ENCODE results near the gene PODNL1. TPM values are rescaled to one million over a fixed set of nuclear protein-coding genes. Genes with fewer than 3 reads are reported as not detected.

Gene PODNL1
- total and polyA plus RNA-seq, 2 experiments from 2014 or later, result 0.24 TPM; not detected in 1

GRCh38 chr19:13979244-13979615 lies 41.0 kb upstream of the PODNL1 start:
- peaks cover 15% of the 10 kb centered on the region for H3K4me1 Mint-ChIP-seq
- no peak overlapping the region for H3K27ac Mint-ChIP-seq
- no peaks in the 10 kb centered on the region for H3K9me3 Mint-ChIP-seq
- Histone ChIP-seq H3K4me3 (peak overlapping the region; percentile 66), H2AFZ (no peak overlapping the region), H3K9me2 (ENCODE audit: insufficient read depth) (no peaks in the 10 kb centered on the region), H3K79me2 (replicated peaks; ENCODE audit: insufficient read depth) (no peaks in the 10 kb centered on the region), H4K20me1 (replicated peaks; ENCODE audit: insufficient read depth) (no peaks in the 10 kb centered on the region), H3K4me2 (peak overlapping the region; percentile 92), H3K36me3 (ENCODE audit: insufficient read depth) (no peaks in the 10 kb centered on the region), H3F3A (replicated peaks; ENCODE audit: low read depth) (no peaks in the 10 kb centered on the region), H3K27me3 (ENCODE audit: insufficient read depth) (no peaks in the 10 kb centered on the region), H3K4me1 (ENCODE audit: insufficient read depth) (peaks cover 17% of the 10 kb centered on the region), H3K27ac (ENCODE audit: low read depth) (no peak overlapping the region)
- ATAC-seq (peak; percentile 4), DNase-seq (ENCODE audit: low spot score) (no peak)
- H3K4me3 Mint-ChIP-seq, result peak overlapping the region; percentile 57; the same call in 2 of the 3 replicates
- TF ChIP-seq EZH2 (IDR thresholded peaks at IDR 0.05; ENCODE audit: low read depth, unreplicated experiment) (no peak), ZNF114 (CRISPR knock-in tag; IDR thresholded peaks at IDR 0.05) (no peak)
- H3K36me3 Mint-ChIP-seq (ENCODE audit: low read depth), result no peaks in the 10 kb centered on the region; the same call in 2 of the 3 replicates
- peaks cover 11% of the 10 kb centered on the region for H3K27me3 Mint-ChIP-seq (ENCODE audit: insufficient read depth, low read depth, poor library complexity)

GRCh38 chr19:13978351-13979243 lies 40.4 kb upstream of the PODNL1 start:
- ATAC-seq (peak; percentile 83), DNase-seq (ENCODE audit: low spot score) (peak; percentile 99)
- no peaks in the 10 kb centered on the region; the same call in 2 of the 3 replicates for H3K36me3 Mint-ChIP-seq (ENCODE audit: low read depth)
- Histone ChIP-seq H3K36me3 (ENCODE audit: insufficient read depth) (no peaks in the 10 kb centered on the region), H3K4me1 (ENCODE audit: insufficient read depth) (peaks cover 21% of the 10 kb centered on the region), H3K27ac (ENCODE audit: low read depth) (no peak overlapping the region), H4K20me1 (replicated peaks; ENCODE audit: insufficient read depth) (no peaks in the 10 kb centered on the region), H2AFZ (no peak overlapping the region), H3K4me3 (peak overlapping the region; percentile 66), H3K79me2 (replicated peaks; ENCODE audit: insufficient read depth) (no peaks in the 10 kb centered on the region), H3K27me3 (ENCODE audit: insufficient read depth) (no peaks in the 10 kb centered on the region), H3K4me2 (peak overlapping the region; percentile 92), H3F3A (replicated peaks; ENCODE audit: low read depth) (no peaks in the 10 kb centered on the region), H3K9me2 (ENCODE audit: insufficient read depth) (no peaks in the 10 kb centered on the region)
- H3K27me3 Mint-ChIP-seq (ENCODE audit: insufficient read depth, low read depth, poor library complexity), result peaks cover 14% of the 10 kb centered on the region
- H3K4me1 Mint-ChIP-seq, result peaks cover 18% of the 10 kb centered on the region
- peak overlapping the region; percentile 60 for H3K4me3 Mint-ChIP-seq
- TF ChIP-seq CTCF (conservative IDR thresholded peaks at IDR 0.05; ENCODE audit: low read depth in 2 of 2) (no peak), POLR2AphosphoS5 (IDR thresholded peaks at IDR 0.05; ENCODE audit: low read depth) (peak; percentile 60), CREB1 (CRISPR knock-in tag; IDR thresholded peaks at IDR 0.05; ENCODE audit: low read depth) (no peak), NANOG (IDR thresholded peaks at IDR 0.05; ENCODE audit: borderline replicate concordance) (no peak), ZNF114 (CRISPR knock-in tag; IDR thresholded peaks at IDR 0.05) (no peak), EZH2 (IDR thresholded peaks at IDR 0.05; ENCODE audit: low read depth, unreplicated experiment) (no peak)
- H3K9me3 Mint-ChIP-seq, result no peaks in the 10 kb centered on the region
- peak overlapping the region; percentile 81; the same call in 1 of the 2 replicates for H3K27ac Mint-ChIP-seq

- Histone ChIP-seq H3F3A (replicated peaks; ENCODE audit: low read depth) (no peaks in the 10 kb centered on the region), H3K27ac (ENCODE audit: low read depth) (no peak overlapping the region), H3K27me3 (ENCODE audit: insufficient read depth) (no peaks in the 10 kb centered on the region), H3K4me3 (peak overlapping the region; percentile 66), H3K79me2 (replicated peaks; ENCODE audit: insufficient read depth) (no peaks in the 10 kb centered on the region), H2AFZ (no peak overlapping the region), H3K36me3 (ENCODE audit: insufficient read depth) (no peaks in the 10 kb centered on the region), H3K9me2 (ENCODE audit: insufficient read depth) (no peaks in the 10 kb centered on the region), H3K4me2 (peak overlapping the region; percentile 75), H4K20me1 (replicated peaks; ENCODE audit: insufficient read depth) (no peaks in the 10 kb centered on the region), H3K4me1 (ENCODE audit: insufficient read depth) (peaks cover 23% of the 10 kb centered on the region)
- Mint-ChIP-seq H3K27ac (peak overlapping the region; percentile 81), H3K4me1 (peaks cover 18% of the 10 kb centered on the region), H3K27me3 (ENCODE audit: insufficient read depth, low read depth, poor library complexity) (peaks cover 14% of the 10 kb centered on the region), H3K9me3 (no peaks in the 10 kb centered on the region), H3K36me3 (ENCODE audit: low read depth) (peaks cover 3% of the 10 kb centered on the region; the same call in 1 of the 3 replicates), H3K4me3 (peak overlapping the region; percentile 60)
- DNase-seq (ENCODE audit: low spot score) (no peak), ATAC-seq (no peak)
- no peak for TF ChIP-seq ETS1 (IDR thresholded peaks at IDR 0.05)
Measured at GRCh38 chr19:13977803-13978202, 39.6 kb upstream of the PODNL1 start.
